Glutamatergic neuron (in vitro differentiated cells): ENCODE results near the gene TLCD2. TPM values are rescaled to one million over a fixed set of nuclear protein-coding genes. Genes with fewer than 3 reads are reported as not detected.

Source experiments
- DNase-seq: peaks from one replicate; pipeline ENCODE4 v3.0.0; 2022
- H3K27ac Mint-ChIP-seq: one replicate; pipeline ENCODE4 v1.8.0; 2020; ENCODE audit warnings: mild to moderate bottlenecking, mixed read lengths, inconsistent platforms; ENCODE audit not compliant: unreplicated experiment
- H3K27me3 Mint-ChIP-seq: one replicate; pipeline ENCODE4 v1.8.0; 2020; ENCODE audit warnings: mild to moderate bottlenecking, moderate library complexity, mixed read lengths, inconsistent platforms; ENCODE audit not compliant: unreplicated experiment
- H3K36me3 Mint-ChIP-seq: one replicate; pipeline ENCODE4 v1.8.0; 2020; ENCODE audit warnings: mild to moderate bottlenecking, mixed read lengths, inconsistent platforms; ENCODE audit not compliant: unreplicated experiment
- H3K4me1 Mint-ChIP-seq: one replicate; pipeline ENCODE4 v1.8.0; 2020; ENCODE audit warnings: mild to moderate bottlenecking, low read depth, mixed read lengths, inconsistent platforms; ENCODE audit not compliant: unreplicated experiment
- H3K4me3 Mint-ChIP-seq: one replicate; pipeline ENCODE4 v1.8.0; 2020; ENCODE audit warnings: mild to moderate bottlenecking, mixed read lengths, inconsistent platforms; ENCODE audit not compliant: unreplicated experiment
- H3K9me3 Mint-ChIP-seq: one replicate; pipeline ENCODE4 v1.8.0; 2020; ENCODE audit warnings: mild to moderate bottlenecking, moderate library complexity, mixed read lengths, inconsistent platforms; ENCODE audit not compliant: unreplicated experiment
- CTCF ChIP-seq: fragments of 200-600 bp; sonication (generic); IDR thresholded peaks from one replicate; pipeline ENCODE4 v1.5.0; 2021; ENCODE audit not compliant: partially characterized antibody, unreplicated experiment
- total RNA-seq: library from RNA; stranded (reverse); fragmentation: NEBNext Ultra II Directional; extraction: Animal tissue kit (Norgen Biotek cat#: 25700); gene quantifications from one replicate; pipeline ENCODE4 v1.2.1, GENCODE V29; 2021; ENCODE audit not compliant: unreplicated experiment

Gene TLCD2
- total RNA-seq, 1 donor from 2014 or later, result 0.96 TPM

GRCh38 chr17:1746975-1747543 lies 36.9 kb upstream of the TLCD2 start:
- no peaks in the 10 kb centered on the region for H3K36me3 Mint-ChIP-seq
- H3K4me1 Mint-ChIP-seq, result no peaks in the 10 kb centered on the region
- H3K4me3 Mint-ChIP-seq, result no peak overlapping the region
- peaks cover 2% of the 10 kb centered on the region for H3K27me3 Mint-ChIP-seq
- DNase-seq, result no peak
- H3K27ac Mint-ChIP-seq, result no peak overlapping the region
- no peaks in the 10 kb centered on the region for H3K9me3 Mint-ChIP-seq
- no peak for TF ChIP-seq CTCF

- H3K27me3 Mint-ChIP-seq, result peaks cover 2% of the 10 kb centered on the region
- H3K4me1 Mint-ChIP-seq, result no peaks in the 10 kb centered on the region
Measured at GRCh38 chr17:1745513-1746020, 35.4 kb upstream of the TLCD2 start.

GRCh38 chr17:1744551-1745512 lies 34.7 kb upstream of the TLCD2 start:
- TF ChIP-seq CTCF, result no peak
- H3K4me1 Mint-ChIP-seq, result no peaks in the 10 kb centered on the region
- no peak for DNase-seq
- H3K27me3 Mint-ChIP-seq, result peaks cover 2% of the 10 kb centered on the region
- no peaks in the 10 kb centered on the region for H3K9me3 Mint-ChIP-seq
- H3K4me3 Mint-ChIP-seq, result no peak overlapping the region
- H3K27ac Mint-ChIP-seq, result no peak overlapping the region
- no peaks in the 10 kb centered on the region for H3K36me3 Mint-ChIP-seq

More at GRCh38 chr17:1745513-1746020, 35.4 kb upstream of the TLCD2 start:
- no peak for DNase-seq
- Mint-ChIP-seq H3K27ac (no peak overlapping the region), H3K36me3 (no peaks in the 10 kb centered on the region), H3K4me3 (no peak overlapping the region), H3K9me3 (no peaks in the 10 kb centered on the region)
- TF ChIP-seq CTCF, result no peak

- peaks cover under 1% of the 10 kb centered on the region for H3K9me3 Mint-ChIP-seq
Measured at GRCh38 chr17:1743088-1743439, 32.9 kb upstream of the TLCD2 start.

More at GRCh38 chr17:1743088-1743439, 32.9 kb upstream of the TLCD2 start:
- no peak for DNase-seq
- H3K36me3 Mint-ChIP-seq, result no peaks in the 10 kb centered on the region
- H3K4me1 Mint-ChIP-seq, result no peaks in the 10 kb centered on the region
- H3K27ac Mint-ChIP-seq, result no peak overlapping the region
- H3K27me3 Mint-ChIP-seq, result peaks cover 2% of the 10 kb centered on the region
- H3K4me3 Mint-ChIP-seq, result no peak overlapping the region
- TF ChIP-seq CTCF, result no peak
